H1 (cell line): ENCODE data around the gene CPA2. TPM values are rescaled to one million over a fixed set of nuclear protein-coding genes. Genes with fewer than 3 reads are reported as not detected.

Experiments
- CTCF ChIA-PET: fragments of 300-600 bp; sonication (Branson Sonifier 250); formaldehyde crosslinking; loops from one replicate; lab custom pipeline; 2021; ENCODE audit not compliant: partially characterized antibody; lab: Charles Lee
- POLR2A ChIA-PET: fragments of 300-600 bp; sonication (Branson Sonifier 250); formaldehyde crosslinking; loops from one replicate; lab custom pipeline; 2021; ENCODE audit warnings: inconsistent platforms; ENCODE audit not compliant: partially characterized antibody; lab: Charles Lee
- DNase-seq, 2 experiments: peaks; one replicate each; pipeline versions ENCODE4 v3.0.0 to v3.0.0-alpha.2; 2010 to 2022; ENCODE audit warnings: low spot score in 2 of 2, low read depth in 1 of 2, mixed read lengths in 1 of 2
- FAIRE-seq: peaks from 2 replicates; lab custom pipeline; 2011; peaks lifted over from hg19 to GRCh38; lab: Jason Lieb, UNC
- H2AFZ ChIP-seq: 2 replicates; pipeline ENCODE4 v1.8.1; 2012; ENCODE audit warnings: low read length, inconsistent platforms
- H2AK5ac ChIP-seq: 2 replicates; pipeline ENCODE4 v1.6.1; 2013; ENCODE audit warnings: low read depth, low read length
- H2BK120ac ChIP-seq: replicated peaks from 2 replicates; pipeline ENCODE3; 2013; ENCODE audit warnings: low read depth, low read length, inconsistent platforms
- H2BK12ac ChIP-seq: 2 replicates; pipeline ENCODE4 v1.6.1; 2013; ENCODE audit warnings: low read depth, low read length
- H2BK15ac ChIP-seq: 2 replicates; pipeline ENCODE4 v1.6.1; 2013; ENCODE audit warnings: low read length
- H2BK20ac ChIP-seq: 2 replicates; pipeline ENCODE4 v1.6.1; 2013; ENCODE audit warnings: low read length
- H2BK5ac ChIP-seq: 2 replicates; pipeline ENCODE4 v1.6.1; 2013; ENCODE audit warnings: low read depth, low read length
- H3K14ac ChIP-seq: 2 replicates; pipeline ENCODE4 v1.6.1; 2013; ENCODE audit warnings: inconsistent platforms; ENCODE audit not compliant: insufficient read length
- H3K18ac ChIP-seq: 2 replicates; pipeline ENCODE4 v1.6.1; 2013; ENCODE audit warnings: low read length; ENCODE audit errors: extremely low read depth
- H3K23ac ChIP-seq: 2 replicates; pipeline ENCODE4 v1.6.1; 2013; ENCODE audit warnings: inconsistent platforms; ENCODE audit not compliant: insufficient read length
- H3K23me2 ChIP-seq: 2 replicates; pipeline ENCODE4 v1.6.1; 2013; ENCODE audit warnings: low read depth, low read length
- H3K27ac ChIP-seq: 2 replicates; pipeline ENCODE4 v1.6.1; 2011; ENCODE audit warnings: low read depth, low read length, inconsistent platforms
- H3K27me3 ChIP-seq, 4 experiments: replicated peaks in 1 of 4; 1 replicate in 1 of 4; 2 replicates in 3 of 4; pipeline versions ENCODE4 v1.6.1 to v1.8.1; 2011 to 2013; ENCODE audit warnings: low read length in 3 of 4, mild to moderate bottlenecking in 3 of 4, inconsistent platforms in 2 of 4, mixed read lengths in 2 of 4, moderate library complexity in 1 of 4; ENCODE audit not compliant: control insufficient read depth in 3 of 4, insufficient read depth in 3 of 4; ENCODE audit errors: extremely low read depth in 1 of 4
- H3K36me3 ChIP-seq, 4 experiments: 2 replicates each; pipeline versions ENCODE4 v1.6.1 to v1.8.1; 2011 to 2013; ENCODE audit warnings: mild to moderate bottlenecking in 4 of 4, low read length in 3 of 4, moderate library complexity in 2 of 4, control low read depth in 1 of 4, inconsistent platforms in 1 of 4; ENCODE audit not compliant: insufficient read depth in 4 of 4, control insufficient read depth in 2 of 4
- H3K4ac ChIP-seq: replicated peaks from 2 replicates; pipeline ENCODE3; 2013; ENCODE audit warnings: low read length, low read depth, mixed read lengths, inconsistent platforms; ENCODE audit not compliant: insufficient read length
- H3K4me1 ChIP-seq, 4 experiments: replicated peaks in 1 of 4; 1 replicate in 1 of 4; 2 replicates in 3 of 4; pipeline versions ENCODE4 v1.6.1 to v1.8.1; 2011 to 2013; ENCODE audit warnings: low read length in 3 of 4, inconsistent platforms in 2 of 4, mixed read lengths in 1 of 4; ENCODE audit not compliant: insufficient read depth in 4 of 4, control insufficient read depth in 3 of 4
- H3K4me2 ChIP-seq, 2 experiments: 2 replicates each; pipeline versions ENCODE4 v1.6.1 to v1.8.1; 2011 to 2013; ENCODE audit warnings: low read depth in 2 of 2, low read length in 2 of 2, control low read depth in 1 of 2, inconsistent platforms in 1 of 2, mild to moderate bottlenecking in 1 of 2; ENCODE audit not compliant: insufficient read depth in 1 of 2
- H3K4me3 ChIP-seq, 4 experiments: fragments of 200-600, 300-600 bp in 1 of 4; sonication (generic), shearing (Covaris generic), sonication (Bioruptor Twin) in 1 of 4; 2 replicates each; pipeline versions ENCODE4 v1.5.1 to v1.8.1; 2011 to 2016; ENCODE audit warnings: low read length in 4 of 4, low read depth in 3 of 4, control low read depth in 2 of 4, inconsistent platforms in 2 of 4, mild to moderate bottlenecking in 2 of 4, mixed read lengths in 1 of 4, moderate library complexity in 1 of 4; ENCODE audit not compliant: insufficient read depth in 2 of 4; ENCODE audit errors: extremely low read depth in 1 of 4
- H3K56ac ChIP-seq: replicated peaks from 2 replicates; pipeline ENCODE3; 2013; ENCODE audit warnings: low read depth, mild to moderate bottlenecking, mixed read lengths, low read length, inconsistent platforms; ENCODE audit not compliant: insufficient read length
- H3K79me1 ChIP-seq: 2 replicates; pipeline ENCODE4 v1.6.1; 2013; ENCODE audit warnings: low read depth, low read length, control low read depth
- H3K79me2 ChIP-seq, 2 experiments: 2 replicates each; pipeline versions ENCODE4 v1.6.1 to v1.8.1; 2012 to 2013; ENCODE audit warnings: low read length in 2 of 2, mild to moderate bottlenecking in 2 of 2, inconsistent platforms in 1 of 2; ENCODE audit not compliant: insufficient read depth in 2 of 2, control insufficient read depth in 1 of 2
- H3K9ac ChIP-seq, 4 experiments: replicated peaks in 1 of 4; 1 replicate in 1 of 4; 2 replicates in 3 of 4; pipeline versions ENCODE4 v1.6.1 to v1.8.1; 2011 to 2013; ENCODE audit warnings: low read depth in 3 of 4, low read length in 3 of 4, control low read depth in 2 of 4, mild to moderate bottlenecking in 2 of 4, moderate library complexity in 2 of 4, inconsistent platforms in 1 of 4; ENCODE audit errors: extremely low read depth in 1 of 4
- H3K9me3 ChIP-seq, 2 experiments: 2 replicates each; pipeline versions ENCODE4 v1.6.1 to v1.8.1; 2012 to 2013; ENCODE audit warnings: mild to moderate bottlenecking in 2 of 2, moderate library complexity in 2 of 2, control low read depth in 1 of 2, inconsistent platforms in 1 of 2, low read depth in 1 of 2, low read length in 1 of 2, mixed read lengths in 1 of 2; ENCODE audit not compliant: insufficient read depth in 2 of 2
- H4K20me1 ChIP-seq, 2 experiments: replicated peaks in 1 of 2; 2 replicates each; pipeline versions ENCODE3 to v1.8.1; 2011 to 2013; ENCODE audit warnings: inconsistent platforms in 2 of 2, low read length in 2 of 2, mild to moderate bottlenecking in 1 of 2; ENCODE audit not compliant: insufficient read depth in 2 of 2, control insufficient read depth in 1 of 2
- H4K5ac ChIP-seq: 2 replicates; pipeline ENCODE4 v1.6.1; 2013; ENCODE audit warnings: low read length, low read depth, mixed read lengths, inconsistent platforms; ENCODE audit not compliant: insufficient read length
- H4K8ac ChIP-seq: 2 replicates; pipeline ENCODE4 v1.8.0; 2013; ENCODE audit warnings: mild to moderate bottlenecking, moderate library complexity, low read length, inconsistent platforms; ENCODE audit not compliant: insufficient read depth; ENCODE audit errors: extremely low read depth
- H4K91ac ChIP-seq: replicated peaks from 2 replicates; pipeline ENCODE3; 2013; ENCODE audit warnings: low read length, mixed read lengths, inconsistent platforms; ENCODE audit not compliant: insufficient read length
- BCL11A ChIP-seq, 2 experiments: IDR thresholded peaks; one replicate each; pipeline ENCODE4 v1.6.1; 2011; ENCODE audit warnings: low read depth in 2 of 2, low read length in 2 of 2, mild to moderate bottlenecking in 2 of 2
- CHD1 ChIP-seq: IDR thresholded peaks from 2 replicates; pipeline ENCODE4 v1.6.1; 2012; ENCODE audit warnings: low read depth, low read length, improper control_type of control experiment
- EZH2 ChIP-seq: fragments of 200-600 bp; sonication (generic); IDR thresholded peaks from 2 replicates; pipeline ENCODE4 v1.7.1; 2012; ENCODE audit warnings: low read depth, mild to moderate bottlenecking, moderate library complexity, low read length, inconsistent platforms; ENCODE audit not compliant: severe bottlenecking
- HDAC6 ChIP-seq: IDR thresholded peaks from one replicate; pipeline ENCODE4 v1.7.1; 2012; ENCODE audit warnings: low read depth, mild to moderate bottlenecking, inconsistent platforms, low read length, moderate library complexity
- KDM1A ChIP-seq: fragments of 200-600, 300-600 bp; sonication (generic); IDR thresholded peaks from 2 replicates; pipeline ENCODE4 v1.7.1; 2016; ENCODE audit warnings: mild to moderate bottlenecking, low read length, borderline replicate concordance
- MAFK ChIP-seq: IDR thresholded peaks from 2 replicates; pipeline ENCODE4 v1.6.1; 2012; ENCODE audit warnings: low read depth, mild to moderate bottlenecking, improper control_type of control experiment, low read length
- POLR2A ChIP-seq, 2 experiments: IDR thresholded peaks; 1 replicate in 1 of 2; 2 replicates in 1 of 2; pipeline ENCODE4 v1.6.1; 2011; ENCODE audit warnings: low read depth in 2 of 2, low read length in 2 of 2, mild to moderate bottlenecking in 2 of 2; ENCODE audit errors: control extremely low read depth in 1 of 2
- RXRA ChIP-seq: IDR thresholded peaks from 2 replicates; pipeline ENCODE4 v1.6.1; 2011; ENCODE audit warnings: low read depth, mild to moderate bottlenecking, low read length, moderate library complexity; ENCODE audit not compliant: insufficient read depth
- TEAD4 ChIP-seq: IDR thresholded peaks from 2 replicates; pipeline ENCODE4 v1.6.1; 2012; ENCODE audit warnings: low read depth, low read length, inconsistent platforms, mixed read lengths
- ZNF274 ChIP-seq: IDR thresholded peaks from 2 replicates; pipeline ENCODE4 v1.7.0; 2012; ENCODE audit warnings: low read length, borderline replicate concordance; ENCODE audit errors: extremely low read depth
- WGBS, 2 experiments: shearing (Covaris generic) in 1 of 2; methylation state at CpG; one replicate each; pipeline versions ENCODE4 v1.1.6 to v1.1.7; 2013 to 2015; ENCODE audit warnings: low lambda C conversion rate in 2 of 2, mixed read lengths in 2 of 2, inconsistent platforms in 1 of 2, low coverage in 1 of 2, missing lambda C conversion rate in 1 of 2; ENCODE audit not compliant: insufficient replicate concordance in 2 of 2, insufficient coverage in 1 of 2, insufficient read length in 1 of 2; ENCODE audit errors: extremely low coverage in 1 of 2, missing lambda C conversion rate in 1 of 2; 5-methylcytosine and 5-hydroxymethylcytosine counted together
- polyA plus RNA-seq, 7 experiments: library from polyadenylated mRNA; depleted of rRNA in 3 of 7; stranded (reverse) in 5 of 7; unstranded in 2 of 7; fragments of >200 nt in 5 of 7; fragments of 200-250 nt in 2 of 7; gene quantifications; 1 replicate in 5 of 7; 2 replicates in 1 of 7; 4 replicates in 1 of 7; pipeline versions ENCODE4 v1.2.1 to v1.2.3, GENCODE V29; 2011 to 2013; ENCODE audit warnings: missing spikeins in 2 of 7, mixed read lengths in 2 of 7
- total RNA-seq: library from RNA; stranded (reverse); fragmentation: NEBNext Ultra II Directional; extraction: Animal tissue kit (Norgen Biotek cat#: 25700); gene quantifications from 2 replicates; pipeline ENCODE4 v1.2.1, GENCODE V29; 2021
- TF ChIP-seq, protein P1 (sequence below): IDR thresholded peaks from 2 replicates; pipeline ENCODE4 v1.6.1; 2012; ENCODE audit warnings: low read length, inconsistent platforms

CPA2 gene
- total and polyA plus RNA-seq, 2 of the 8 experiments (the other 6 are each of a cell fraction or from before 2014, with no cell fraction given), result 0.21 TPM; not detected in 1

DNA sequence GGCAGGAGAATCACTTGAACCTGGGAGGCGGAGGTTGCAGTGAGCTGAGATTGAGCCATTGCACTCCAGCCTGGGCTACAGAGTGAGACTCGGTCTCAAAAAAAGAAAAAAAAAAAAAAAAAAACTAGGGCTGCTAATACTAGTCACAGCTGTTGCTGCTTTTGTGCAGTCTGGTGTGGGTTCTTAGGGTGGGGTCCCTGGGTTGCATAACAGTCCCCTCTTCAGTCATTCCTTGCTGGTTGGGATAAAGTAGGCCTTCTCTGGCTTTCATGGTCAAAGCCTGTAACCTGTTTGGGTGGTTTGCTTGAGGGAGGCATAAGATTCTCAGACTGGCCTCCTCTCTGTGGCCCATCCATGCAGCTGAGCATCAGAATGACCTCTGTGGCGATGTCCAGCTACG is 44.9 kb upstream of the CPA2 start (continued):
- no peak for TF ChIP-seq POLR2A (IDR thresholded peaks at IDR 0.05; ENCODE audit: control extremely low read depth in 1 of 2, low read depth in 2 of 2, low read length in 2 of 2)

DNA sequence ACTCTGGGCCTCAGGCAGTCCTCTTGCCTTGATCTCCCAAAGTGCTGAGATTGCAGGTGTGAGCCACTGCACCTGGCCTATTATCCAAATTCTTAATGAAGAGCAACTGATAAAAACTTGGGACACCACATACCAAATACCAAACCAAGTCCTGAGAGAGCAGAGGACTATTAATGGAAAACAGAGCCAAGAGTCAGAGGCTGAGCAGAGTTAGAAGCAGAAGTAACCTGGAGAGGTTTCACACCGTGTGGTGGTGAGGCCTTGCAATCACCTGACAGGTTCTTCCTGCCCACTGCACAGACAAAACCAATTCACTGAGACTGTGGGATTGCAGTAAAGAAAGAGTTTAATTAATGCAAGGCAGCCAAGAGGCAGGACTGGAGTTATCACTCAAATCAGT is 43.0 kb upstream of the CPA2 start:
- no peak overlapping the region for H3K14ac ChIP-seq
- H3K27me3 ChIP-seq, result no peaks in the 10 kb centered on the region
- WGBS, 2 experiments, result 71% methylated on average over 1 of the region's 1 CpG; no CpG with 5 or more reads in 1 of the 2 experiments
- H3K9ac ChIP-seq, result no peak overlapping the region
- no peak overlapping the region for H3K4me3 ChIP-seq
- no peaks in the 10 kb centered on the region for H3K23me2 ChIP-seq
- no peak overlapping the region for H2BK20ac ChIP-seq
- H3K4me1 ChIP-seq, result peaks cover 0 to 4% (median under 1%) of the 10 kb centered on the region in 4 experiments; a peak in 1 of 7 replicates
- H3K36me3 ChIP-seq, result no peaks in the 10 kb centered on the region
- no peak overlapping the region for H2BK15ac ChIP-seq
- H2BK120ac ChIP-seq, result no peak overlapping the region
- H3K4me2 ChIP-seq, result no peak overlapping the region
- H3K23ac ChIP-seq, result no peak overlapping the region
- H3K56ac ChIP-seq, result no peak overlapping the region
- FAIRE-seq (no peak), DNase-seq (no peak)
- H2AK5ac ChIP-seq, result no peak overlapping the region
- POLR2A ChIA-PET, result no interaction called here
- no peak overlapping the region for H3K18ac ChIP-seq
- TF ChIP-seq EZH2 (no peak), ZNF274 (no peak), CHD1 (no peak), BCL11A (IDR thresholded peaks at IDR 0.05; ENCODE audit: low read depth in 2 of 2, low read length in 2 of 2) (no peak), RXRA (no peak), KDM1A (no peak), HDAC6 (no peak), TEAD4 (no peak), MAFK (no peak)
- TF ChIP-seq, protein P1, sequence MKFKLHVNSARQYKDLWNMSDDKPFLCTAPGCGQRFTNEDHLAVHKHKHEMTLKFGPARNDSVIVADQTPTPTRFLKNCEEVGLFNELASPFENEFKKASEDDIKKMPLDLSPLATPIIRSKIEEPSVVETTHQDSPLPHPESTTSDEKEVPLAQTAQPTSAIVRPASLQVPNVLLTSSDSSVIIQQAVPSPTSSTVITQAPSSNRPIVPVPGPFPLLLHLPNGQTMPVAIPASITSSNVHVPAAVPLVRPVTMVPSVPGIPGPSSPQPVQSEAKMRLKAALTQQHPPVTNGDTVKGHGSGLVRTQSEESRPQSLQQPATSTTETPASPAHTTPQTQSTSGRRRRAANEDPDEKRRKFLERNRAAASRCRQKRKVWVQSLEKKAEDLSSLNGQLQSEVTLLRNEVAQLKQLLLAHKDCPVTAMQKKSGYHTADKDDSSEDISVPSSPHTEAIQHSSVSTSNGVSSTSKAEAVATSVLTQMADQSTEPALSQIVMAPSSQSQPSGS, result no peak
- H4K8ac ChIP-seq, result no peak overlapping the region
- no peaks in the 10 kb centered on the region for H4K20me1 ChIP-seq
- CTCF ChIA-PET, result no interaction called here
- H3K79me1 ChIP-seq, result no peaks in the 10 kb centered on the region
- no peak overlapping the region for H2AFZ ChIP-seq
- H3K4ac ChIP-seq, result no peak overlapping the region
- H4K5ac ChIP-seq, result no peak overlapping the region
- H2BK5ac ChIP-seq, result no peak overlapping the region
- no peaks in the 10 kb centered on the region for H3K9me3 ChIP-seq
- H3K27ac ChIP-seq, result no peak overlapping the region
- no peaks in the 10 kb centered on the region for H3K79me2 ChIP-seq
- H4K91ac ChIP-seq, result no peak overlapping the region
- no peak overlapping the region for H2BK12ac ChIP-seq
